Testis (tissue), 3 donors: ENCODE results near the gene KLHDC7A. TPM values are rescaled to one million over a fixed set of nuclear protein-coding genes. Genes with fewer than 3 reads are reported as not detected.

Experiments used
- DNase-seq: peaks from one replicate; pipeline ENCODE4 v3.0.0-alpha.2; 2019
- H3K27ac ChIP-seq, 2 donors: fragments of 200-600 bp; sonication (generic); one replicate each; pipeline ENCODE4 v1.5.1; 2019
- H3K27me3 ChIP-seq: fragments of 200-600 bp; sonication (generic); one replicate; pipeline ENCODE4 v1.5.1; 2019
- H3K36me3 ChIP-seq: fragments of 200-600 bp; sonication (generic); one replicate; pipeline ENCODE4 v1.5.1; 2017; ENCODE audit warnings: low read depth; ENCODE audit errors: missing control alignments
- H3K4me1 ChIP-seq: fragments of 200-600 bp; sonication (generic); one replicate; pipeline ENCODE4 v1.5.1; 2019
- H3K4me3 ChIP-seq, 2 donors: fragments of 200-600 bp; sonication (generic); one replicate each; pipeline ENCODE4 v1.5.1; 2017 to 2019
- H3K9me3 ChIP-seq: fragments of 200-600 bp; sonication (generic); one replicate; pipeline ENCODE4 v1.5.1; 2017
- CTCF ChIP-seq, 3 experiments: fragments of 450-650 bp in 2 of 3; fragments of 200-600 bp in 1 of 3; sonication (generic) in 1 of 3; IDR thresholded peaks; one replicate each; pipeline ENCODE4 v1.5.1; 2016 to 2019; ENCODE audit warnings: antibody characterized with exemption in 3 of 3, mild to moderate bottlenecking in 2 of 3, moderate library complexity in 1 of 3
- POLR2A ChIP-seq: fragments of 450-650 bp; IDR thresholded peaks from one replicate; pipeline ENCODE4 v1.6.1; 2017; ENCODE audit warnings: antibody characterized with exemption, mild to moderate bottlenecking, moderate library complexity
- WGBS, 2 donors: methylation state at CpG; one replicate each; pipeline ENCODE4 v1.1.5; 2018; 5-methylcytosine and 5-hydroxymethylcytosine counted together
- intact Hi-C: fragments of 100-400 bp; cut with DNase I; formaldehyde crosslinking; loops from one replicate; pipeline ENCODE4 v1.15.1; 2023; ENCODE audit warnings: low total_unique reads
- polyA plus RNA-seq: library from polyadenylated mRNA; stranded (reverse); fragments of 350-450 nt; fragmentation: Illumina TruSeq; extraction: RNeasy Lipid Tissue Mini Kit (QIAGEN cat#74804); gene quantifications from one replicate; pipeline ENCODE4 v1.2.3, GENCODE V29; 2014; ENCODE audit warnings: low read depth, low replicate concordance; ENCODE audit not compliant: insufficient read depth
- total RNA-seq, 2 donors: library from RNA; depleted of rRNA; stranded (reverse); fragments of >200 nt; gene quantifications; one replicate each; pipeline ENCODE4 v1.2.3, GENCODE V29; 2016

The KLHDC7A gene
- total and polyA plus RNA-seq, 3 donors from 2014 or later = 0.06 to 1.3 (median 0.08) TPM

- TF ChIP-seq CTCF (IDR thresholded peaks at IDR 0.05) = no peak
- no peak overlapping the region for H3K4me3 ChIP-seq
- H3K9me3 ChIP-seq = no peaks in the 10 kb centered on the region
- peaks cover 4% of the 10 kb centered on the region for H3K4me1 ChIP-seq
- intact Hi-C loops = no loop called here
- WGBS, 2 donors = 60 to 70% methylated on average over 6 of the region's 6 CpGs
- no peaks in the 10 kb centered on the region for H3K36me3 ChIP-seq
- DNase-seq = peak; percentile 14
- no peak overlapping the region for H3K27ac ChIP-seq
- no peaks in the 10 kb centered on the region for H3K27me3 ChIP-seq
Measured at GRCh38 chr1:18530587-18531502, 50.1 kb downstream of the KLHDC7A start.

- intact Hi-C loops = no loop called here
- no peaks in the 10 kb centered on the region for H3K27me3 ChIP-seq
- H3K9me3 ChIP-seq = no peaks in the 10 kb centered on the region
- 51 to 71% methylated on average over 3 of the region's 3 CpGs for WGBS, 2 donors
- DNase-seq = peak; percentile 2
- no peak overlapping the region for H3K27ac ChIP-seq
- H3K4me1 ChIP-seq = peaks cover 4% of the 10 kb centered on the region
- no peaks in the 10 kb centered on the region for H3K36me3 ChIP-seq
- TF ChIP-seq CTCF (IDR thresholded peaks at IDR 0.05) (no peak), POLR2A (no peak)
- no peak overlapping the region for H3K4me3 ChIP-seq
Measured at GRCh38 chr1:18531503-18531845, 50.7 kb downstream of the KLHDC7A start.

DNA sequence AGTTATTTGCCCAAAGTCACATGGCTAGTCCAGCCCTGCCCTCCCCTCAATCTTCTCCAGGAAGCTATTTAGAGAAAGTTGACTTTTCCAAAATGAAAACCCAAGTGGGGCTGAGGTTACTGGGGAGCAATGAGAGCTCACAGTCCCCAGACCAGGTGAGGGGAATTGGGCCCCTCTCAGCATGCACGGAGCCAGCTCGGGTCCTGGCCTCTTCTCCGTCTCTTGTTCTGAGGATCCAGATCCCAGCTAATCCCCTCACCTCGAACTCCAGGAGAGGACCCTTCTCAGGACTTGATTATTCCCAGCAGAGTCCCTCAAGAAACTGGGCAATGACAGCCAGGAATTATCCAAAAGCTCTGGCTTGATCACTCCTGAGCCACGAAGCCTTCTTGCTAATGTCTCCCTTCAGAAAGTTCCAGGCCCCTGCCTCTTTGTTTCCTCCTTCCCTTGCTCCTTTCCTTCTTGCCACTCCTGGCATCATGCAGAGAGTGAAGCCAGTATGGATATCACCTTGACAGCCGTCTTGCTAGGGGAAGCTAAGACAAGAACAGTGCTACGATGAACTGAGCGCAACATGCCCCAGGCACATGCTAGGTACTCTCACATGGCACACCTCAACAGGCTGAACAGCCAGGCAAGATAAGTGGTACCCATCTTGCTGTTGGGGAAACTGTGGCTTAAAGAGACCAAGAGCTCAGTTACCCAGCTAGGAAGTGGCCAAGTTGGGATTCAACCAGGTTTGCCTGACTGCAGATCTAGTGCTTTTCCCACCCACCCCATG, 51.9 kb downstream of the KLHDC7A start:
- H3K4me3 ChIP-seq = no peak overlapping the region
- no peaks in the 10 kb centered on the region for H3K36me3 ChIP-seq
- WGBS, 2 donors = 84 to 93% methylated on average over 7 to 8 of the region's 8 CpGs
- intact Hi-C loops = no loop called here
- H3K27me3 ChIP-seq = no peaks in the 10 kb centered on the region
- peak; percentile 5 for DNase-seq
- H3K27ac ChIP-seq = no peak overlapping the region
- TF ChIP-seq CTCF (IDR thresholded peaks at IDR 0.05) (no peak), POLR2A (no peak)
- no peaks in the 10 kb centered on the region for H3K9me3 ChIP-seq
- peaks cover 4% of the 10 kb centered on the region for H3K4me1 ChIP-seq

DNA sequence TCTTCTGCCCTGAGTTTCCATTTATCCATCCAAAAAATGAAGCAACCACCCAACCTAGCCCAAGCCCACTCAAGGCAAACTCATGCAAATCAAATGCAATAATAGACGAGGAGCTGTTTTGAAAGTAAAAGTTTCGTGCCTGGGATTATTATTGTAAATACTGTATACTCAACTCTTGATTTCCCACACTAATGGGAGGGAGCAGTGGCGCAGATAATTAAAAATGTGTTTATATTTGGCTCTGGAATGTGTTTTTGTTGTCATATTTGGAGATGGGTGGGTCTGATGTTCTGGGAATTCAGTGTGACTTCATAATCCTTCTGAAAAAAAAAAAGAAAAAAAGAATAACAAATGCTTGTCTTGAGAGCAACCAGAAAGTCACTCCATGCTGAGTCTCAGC, 52.5 kb downstream of the KLHDC7A start:
- 55 to 69% methylated on average over 3 of the region's 3 CpGs for WGBS, 2 donors
- no peak overlapping the region for H3K27ac ChIP-seq
- intact Hi-C loops = no loop called here
- no peaks in the 10 kb centered on the region for H3K9me3 ChIP-seq
- H3K36me3 ChIP-seq = no peaks in the 10 kb centered on the region
- TF ChIP-seq POLR2A = no peak
- TF ChIP-seq CTCF (IDR thresholded peaks at IDR 0.05) = no peak
- no peak for DNase-seq
- no peak overlapping the region for H3K4me3 ChIP-seq
- H3K27me3 ChIP-seq = no peaks in the 10 kb centered on the region
- peaks cover 4% of the 10 kb centered on the region for H3K4me1 ChIP-seq
